K562 (cell line): ENCODE measurements around the gene HIRIP3. TPM values are rescaled to one million over a fixed set of nuclear protein-coding genes. Genes with fewer than 3 reads are reported as not detected.
A peak's percentile ranks its signal among the peaks of the same experiment; 100 is the strongest.

Experiments used
- ARID3B ChIP-seq: fragments of 250-450 bp; sonication (Bioruptor Pico); IDR thresholded peaks from 2 replicates; pipeline ENCODE4 v1.4.0; 2020; ENCODE audit warnings: borderline replicate concordance
- ARNT ChIP-seq, 2 experiments: fragments of 450-650 bp; IDR thresholded peaks; 2 replicates each; pipeline ENCODE4 v1.6.1; 2016; ENCODE audit warnings: mild to moderate bottlenecking in 1 of 2
- CEBPG ChIP-seq, 3 experiments: fragments of 200-800 bp in 1 of 3; sonication (Bioruptor generic) in 1 of 3; sonication (generic) in 1 of 3; formaldehyde crosslinking in 1 of 3; IDR thresholded peaks in 2 of 3; conservative IDR thresholded peaks in 1 of 3; 2 replicates each; pipeline versions ENCODE4 v1.6.1 to v1.8.0; 2016 to 2022; ENCODE audit warnings: missing compliant biosample characterization in 2 of 3, missing genetic modification characterization in 2 of 3, mild to moderate bottlenecking in 1 of 3, missing genetic modification reagents in 1 of 3
- CSDE1 ChIP-seq, 2 experiments: fragments of 450-650 bp; IDR thresholded peaks; 2 replicates each; pipeline ENCODE4 v1.6.1; 2016; ENCODE audit warnings: mild to moderate bottlenecking in 1 of 2
- CXXC5 ChIP-seq: fragments of 250-450 bp; sonication (Bioruptor Pico); IDR thresholded peaks from 2 replicates; pipeline ENCODE4 v1.8.0; 2022; ENCODE audit warnings: inconsistent platforms, mild to moderate bottlenecking, moderate library complexity
- ETV1 ChIP-seq: fragments of 450-650 bp; conservative IDR thresholded peaks from 2 replicates; pipeline ENCODE4 v1.6.1; 2016; ENCODE audit warnings: missing genetic modification characterization, control low read depth, low read depth, missing compliant biosample characterization
- GMEB1 ChIP-seq: fragments of 250-450 bp; sonication (Bioruptor Pico); IDR thresholded peaks from 2 replicates; pipeline ENCODE4 v1.4.0; 2020; ENCODE audit warnings: mild to moderate bottlenecking
- NELFE ChIP-seq: IDR thresholded peaks from 2 replicates; pipeline ENCODE4 v1.6.1; 2011; ENCODE audit warnings: mild to moderate bottlenecking; ENCODE audit not compliant: insufficient read depth, insufficient read length
- NR2C1 ChIP-seq, 2 experiments: fragments of 450-650 bp; IDR thresholded peaks; 2 replicates each; pipeline ENCODE4 v1.6.1; 2017; ENCODE audit warnings: mild to moderate bottlenecking in 2 of 2, antibody characterized with exemption in 1 of 2, inconsistent platforms in 1 of 2, missing compliant biosample characterization in 1 of 2, missing genetic modification characterization in 1 of 2
- PHF8 ChIP-seq: fragments of 200-600 bp; sonication (generic); IDR thresholded peaks from 2 replicates; pipeline ENCODE4 v1.6.1; 2012; ENCODE audit warnings: mixed run types, mild to moderate bottlenecking, inconsistent platforms, low read length, moderate library complexity, borderline replicate concordance
- POLR2AphosphoS5 ChIP-seq: IDR thresholded peaks from 2 replicates; pipeline ENCODE4 v1.6.1; 2011; ENCODE audit warnings: mild to moderate bottlenecking, low read depth, low read length, moderate library complexity; ENCODE audit not compliant: control insufficient read depth, insufficient read depth
- TAF9B ChIP-seq: fragments of 450-650 bp; IDR thresholded peaks from 2 replicates; pipeline ENCODE4 v1.6.1; 2018; ENCODE audit warnings: mild to moderate bottlenecking; ENCODE audit not compliant: partially characterized antibody
- ZC3H4 ChIP-seq: sonication (generic); formaldehyde crosslinking; IDR thresholded peaks from 2 replicates; pipeline ENCODE4 v1.9.0; 2021; ENCODE audit warnings: missing genetic modification reagents, borderline replicate concordance
- ZNF707 ChIP-seq: fragments of 250-450 bp; sonication (Bioruptor Pico); conservative IDR thresholded peaks from 2 replicates; pipeline ENCODE4 v1.8.0; 2022; ENCODE audit warnings: inconsistent platforms, mild to moderate bottlenecking, moderate library complexity
- polyA plus RNA-seq, 8 experiments: library from polyadenylated mRNA; depleted of rRNA in 4 of 8; stranded (reverse) in 5 of 8; unstranded in 3 of 8; fragments of >200 nt; fragmentation: Nextera tagmentation in 2 of 8; fragmentation: Illumina TruSeq in 1 of 8; extraction: Ambion mirVana in 2 of 8; extraction: Trizol in 1 of 8; gene quantifications; 2 replicates each; pipeline versions ENCODE4 v1.2.1 to v1.2.3, GENCODE V29; 2011 to 2014; ENCODE audit warnings: inconsistent platforms in 1 of 8, missing spikeins in 1 of 8
- total RNA-seq, 7 experiments: library from RNA; depleted of rRNA in 6 of 7; stranded (reverse); fragments of >200 nt in 6 of 7; fragmentation: Illumina TruSeq in 2 of 7; extraction: Trizol in 2 of 7; gene quantifications; 2 replicates each; pipeline versions ENCODE4 v1.2.1 to v1.2.3, GENCODE V29; 2011 to 2021; ENCODE audit warnings: low replicate concordance in 1 of 7
- TF ChIP-seq, protein P1 (sequence below): fragments of 250-450 bp; sonication (Bioruptor Pico); IDR thresholded peaks from 2 replicates; pipeline ENCODE4 v1.9.0; 2021; ENCODE audit warnings: mild to moderate bottlenecking, inconsistent platforms
- TF ChIP-seq, protein P2 (sequence below): sonication (generic); formaldehyde crosslinking; IDR thresholded peaks from 2 replicates; pipeline ENCODE4 v1.8.0; 2023; ENCODE audit warnings: mild to moderate bottlenecking, missing genetic modification reagents
- TF ChIP-seq, protein P3 (sequence below): fragments of 250-450 bp; sonication (Bioruptor Pico); IDR thresholded peaks from 2 replicates; pipeline ENCODE4 v1.4.0; 2020

The HIRIP3 gene
- total and polyA plus RNA-seq, 9 of the 15 experiments (the other 6 are each of a cell fraction or from before 2014, with no cell fraction given) = 3.3 to 38.2 (median 18.2) TPM

DNA sequence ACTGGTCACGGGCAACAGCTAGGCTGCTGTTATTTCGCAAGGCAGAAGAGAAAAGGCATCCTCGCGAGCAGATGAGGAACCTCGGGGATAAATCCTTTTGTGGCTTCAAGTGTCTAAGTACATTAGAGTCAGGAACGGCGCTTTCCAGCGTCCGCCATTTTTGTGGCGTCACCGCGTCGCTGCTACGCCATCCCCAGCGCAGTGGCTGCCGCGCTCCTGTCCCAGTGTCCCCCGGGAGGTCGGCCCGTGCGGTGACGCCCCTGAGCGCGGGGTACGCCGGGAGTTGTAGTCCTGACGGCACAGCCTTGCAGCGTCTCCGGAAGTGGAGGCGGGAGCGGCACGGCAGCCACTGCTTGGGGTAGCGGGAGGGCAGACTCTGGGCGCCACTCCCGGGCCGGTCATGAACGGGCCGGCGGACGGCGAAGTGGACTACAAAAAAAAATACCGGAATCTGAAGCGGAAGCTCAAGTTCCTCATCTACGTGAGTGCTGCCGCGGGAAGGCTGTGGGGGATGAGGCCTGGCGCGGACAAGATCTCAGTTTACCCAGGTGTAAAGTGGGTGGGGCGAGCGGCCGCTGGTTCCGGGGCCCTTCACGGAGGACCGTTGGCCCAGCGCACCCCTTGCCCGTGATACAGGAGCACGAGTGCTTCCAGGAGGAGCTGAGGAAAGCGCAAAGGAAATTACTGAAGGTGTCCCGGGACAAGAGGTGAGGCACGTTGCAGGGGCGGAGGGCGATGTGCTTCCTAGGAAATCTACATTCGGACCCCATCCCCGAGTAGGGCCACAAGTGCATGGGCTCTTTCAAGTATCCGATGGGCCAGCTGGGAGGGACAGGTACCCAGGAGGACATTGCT is 721 bp upstream of the HIRIP3 start, which contains the start of gene INO80E (continued):
- TF ChIP-seq, protein P1, sequence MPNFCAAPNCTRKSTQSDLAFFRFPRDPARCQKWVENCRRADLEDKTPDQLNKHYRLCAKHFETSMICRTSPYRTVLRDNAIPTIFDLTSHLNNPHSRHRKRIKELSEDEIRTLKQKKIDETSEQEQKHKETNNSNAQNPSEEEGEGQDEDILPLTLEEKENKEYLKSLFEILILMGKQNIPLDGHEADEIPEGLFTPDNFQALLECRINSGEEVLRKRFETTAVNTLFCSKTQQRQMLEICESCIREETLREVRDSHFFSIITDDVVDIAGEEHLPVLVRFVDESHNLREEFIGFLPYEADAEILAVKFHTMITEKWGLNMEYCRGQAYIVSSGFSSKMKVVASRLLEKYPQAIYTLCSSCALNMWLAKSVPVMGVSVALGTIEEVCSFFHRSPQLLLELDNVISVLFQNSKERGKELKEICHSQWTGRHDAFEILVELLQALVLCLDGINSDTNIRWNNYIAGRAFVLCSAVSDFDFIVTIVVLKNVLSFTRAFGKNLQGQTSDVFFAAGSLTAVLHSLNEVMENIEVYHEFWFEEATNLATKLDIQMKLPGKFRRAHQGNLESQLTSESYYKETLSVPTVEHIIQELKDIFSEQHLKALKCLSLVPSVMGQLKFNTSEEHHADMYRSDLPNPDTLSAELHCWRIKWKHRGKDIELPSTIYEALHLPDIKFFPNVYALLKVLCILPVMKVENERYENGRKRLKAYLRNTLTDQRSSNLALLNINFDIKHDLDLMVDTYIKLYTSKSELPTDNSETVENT (CRISPR knock-in tag) = 0 out of 2 replicates have a peak, but pooled peaks have one; percentile 37
- TF ChIP-seq CSDE1 (IDR thresholded peaks at IDR 0.05) (peak in 1 of 2 experiments; percentile 74; a peak in 2 of 4 replicates), TAF9B (peak; percentile 84), PHF8 (peak; percentile 86), NR2C1 (IDR thresholded peaks at IDR 0.05) (peak; percentile 63; the same call in 1 of the 2 replicates), NR2C1 (tag; IDR thresholded peaks at IDR 0.05) (peak; percentile 87), ZC3H4 (CRISPR knock-in tag) (no peak), ARID3B (CRISPR knock-in tag) (no peak), GMEB1 (peak; percentile 97), CEBPG (CRISPR knock-in tag; IDR thresholded peaks at IDR 0.05) (peak; percentile 29; the same call in 1 of the 2 replicates), CEBPG (tag; conservative IDR thresholded peaks at IDR 0.05 in 1 of 2, IDR thresholded peaks at IDR 0.05 in 1 of 2) (no peak), ARNT (IDR thresholded peaks at IDR 0.05) (peak in 1 of 2 experiments; percentile 48; a peak in 1 of 4 replicates), POLR2AphosphoS5 (peak; percentile 37; the same call in 1 of the 2 replicates), ETV1 (tag) (peak; percentile 93), CXXC5 (CRISPR knock-in tag) (peak; percentile 93), ZNF707 (CRISPR knock-in tag) (no peak), NELFE (no peak)
- TF ChIP-seq, protein P2, sequence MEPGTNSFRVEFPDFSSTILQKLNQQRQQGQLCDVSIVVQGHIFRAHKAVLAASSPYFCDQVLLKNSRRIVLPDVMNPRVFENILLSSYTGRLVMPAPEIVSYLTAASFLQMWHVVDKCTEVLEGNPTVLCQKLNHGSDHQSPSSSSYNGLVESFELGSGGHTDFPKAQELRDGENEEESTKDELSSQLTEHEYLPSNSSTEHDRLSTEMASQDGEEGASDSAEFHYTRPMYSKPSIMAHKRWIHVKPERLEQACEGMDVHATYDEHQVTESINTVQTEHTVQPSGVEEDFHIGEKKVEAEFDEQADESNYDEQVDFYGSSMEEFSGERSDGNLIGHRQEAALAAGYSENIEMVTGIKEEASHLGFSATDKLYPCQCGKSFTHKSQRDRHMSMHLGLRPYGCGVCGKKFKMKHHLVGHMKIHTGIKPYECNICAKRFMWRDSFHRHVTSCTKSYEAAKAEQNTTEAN = 0 out of 2 replicates have a peak, but pooled peaks have one; percentile 3
- TF ChIP-seq, protein P3, sequence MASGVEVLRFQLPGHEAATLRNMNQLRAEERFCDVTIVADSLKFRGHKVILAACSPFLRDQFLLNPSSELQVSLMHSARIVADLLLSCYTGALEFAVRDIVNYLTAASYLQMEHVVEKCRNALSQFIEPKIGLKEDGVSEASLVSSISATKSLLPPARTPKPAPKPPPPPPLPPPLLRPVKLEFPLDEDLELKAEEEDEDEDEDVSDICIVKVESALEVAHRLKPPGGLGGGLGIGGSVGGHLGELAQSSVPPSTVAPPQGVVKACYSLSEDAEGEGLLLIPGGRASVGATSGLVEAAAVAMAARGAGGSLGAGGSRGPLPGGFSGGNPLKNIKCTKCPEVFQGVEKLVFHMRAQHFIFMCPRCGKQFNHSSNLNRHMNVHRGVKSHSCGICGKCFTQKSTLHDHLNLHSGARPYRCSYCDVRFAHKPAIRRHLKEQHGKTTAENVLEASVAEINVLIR (CRISPR knock-in tag) = peak; percentile 91
